Esophagus muscularis mucosa (tissue), 3 donors: ENCODE data around the gene DIAPH1.

ENCODE experiments used
- POLR2A ChIP-seq: fragments of 450-650 bp; IDR thresholded peaks from one replicate; pipeline ENCODE4 v1.6.1; 2017; ENCODE audit warnings: antibody characterized with exemption, moderate library complexity, mild to moderate bottlenecking, low read depth
- POLR2AphosphoS5 ChIP-seq, 2 donors: sonication (generic); formaldehyde crosslinking; IDR thresholded peaks; one replicate each; pipeline ENCODE4 v1.6.1; 2017; ENCODE audit warnings: antibody characterized with exemption in 2 of 2
- TF ChIP-seq, protein P1 (sequence below), 3 experiments: fragments of 200-600 bp in 2 of 3; fragments of 450-650 bp in 1 of 3; sonication (generic) in 2 of 3; IDR thresholded peaks; one replicate each; pipeline ENCODE4 v1.5.1; 2017 to 2019; ENCODE audit warnings: antibody characterized with exemption in 3 of 3, mild to moderate bottlenecking in 2 of 3, moderate library complexity in 1 of 3

GRCh38 chr5:141506381-141507155, 112.2 kb downstream of the DIAPH1 start:
- no peak for TF ChIP-seq POLR2A
- TF ChIP-seq, protein P1, sequence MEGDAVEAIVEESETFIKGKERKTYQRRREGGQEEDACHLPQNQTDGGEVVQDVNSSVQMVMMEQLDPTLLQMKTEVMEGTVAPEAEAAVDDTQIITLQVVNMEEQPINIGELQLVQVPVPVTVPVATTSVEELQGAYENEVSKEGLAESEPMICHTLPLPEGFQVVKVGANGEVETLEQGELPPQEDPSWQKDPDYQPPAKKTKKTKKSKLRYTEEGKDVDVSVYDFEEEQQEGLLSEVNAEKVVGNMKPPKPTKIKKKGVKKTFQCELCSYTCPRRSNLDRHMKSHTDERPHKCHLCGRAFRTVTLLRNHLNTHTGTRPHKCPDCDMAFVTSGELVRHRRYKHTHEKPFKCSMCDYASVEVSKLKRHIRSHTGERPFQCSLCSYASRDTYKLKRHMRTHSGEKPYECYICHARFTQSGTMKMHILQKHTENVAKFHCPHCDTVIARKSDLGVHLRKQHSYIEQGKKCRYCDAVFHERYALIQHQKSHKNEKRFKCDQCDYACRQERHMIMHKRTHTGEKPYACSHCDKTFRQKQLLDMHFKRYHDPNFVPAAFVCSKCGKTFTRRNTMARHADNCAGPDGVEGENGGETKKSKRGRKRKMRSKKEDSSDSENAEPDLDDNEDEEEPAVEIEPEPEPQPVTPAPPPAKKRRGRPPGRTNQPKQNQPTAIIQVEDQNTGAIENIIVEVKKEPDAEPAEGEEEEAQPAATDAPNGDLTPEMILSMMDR (IDR thresholded peaks at IDR 0.05) = no peak
- no peak for TF ChIP-seq POLR2AphosphoS5 (IDR thresholded peaks at IDR 0.05)
